Esophagus squamous epithelium (tissue), 4 donors: ENCODE data around the gene ITGB2.

Experiments
- CTCF ChIP-seq, 6 experiments: fragments of 450-650 bp in 4 of 6; fragments of 200-600 bp in 2 of 6; sonication (generic) in 2 of 6; IDR thresholded peaks; one replicate each; pipeline ENCODE4 v1.5.1; 2016 to 2019; ENCODE audit warnings: antibody characterized with exemption in 6 of 6, mild to moderate bottlenecking in 4 of 6, moderate library complexity in 4 of 6
- POLR2A ChIP-seq, 4 donors: fragments of 450-650 bp; IDR thresholded peaks; one replicate each; pipeline ENCODE4 v1.6.1; 2017; ENCODE audit warnings: antibody characterized with exemption in 4 of 4, mild to moderate bottlenecking in 4 of 4, moderate library complexity in 3 of 4

- TF ChIP-seq CTCF (IDR thresholded peaks at IDR 0.05): peak in 1 of 6 experiments; percentile 40
- peak in 3 of 4 donors; percentile 36 to 56 (median 47) for TF ChIP-seq POLR2A (IDR thresholded peaks at IDR 0.05)
Observed at GRCh38 chr21:44939532-44940115, 18.9 kb upstream of the ITGB2 start, which contains the start of gene SLX9.
